Stromal cell of bone marrow (primary cell): ENCODE measurements around the gene DMRTB1.

Source experiments
- DNase-seq: peaks from one replicate; pipeline ENCODE4 v3.0.0-alpha.2; 2012; ENCODE audit warnings: low read depth

DMRTB1 gene

GRCh38 chr1:53508056-53508990, 49.1 kb downstream of the DMRTB1 start:
- DNase-seq = no peak

DNA sequence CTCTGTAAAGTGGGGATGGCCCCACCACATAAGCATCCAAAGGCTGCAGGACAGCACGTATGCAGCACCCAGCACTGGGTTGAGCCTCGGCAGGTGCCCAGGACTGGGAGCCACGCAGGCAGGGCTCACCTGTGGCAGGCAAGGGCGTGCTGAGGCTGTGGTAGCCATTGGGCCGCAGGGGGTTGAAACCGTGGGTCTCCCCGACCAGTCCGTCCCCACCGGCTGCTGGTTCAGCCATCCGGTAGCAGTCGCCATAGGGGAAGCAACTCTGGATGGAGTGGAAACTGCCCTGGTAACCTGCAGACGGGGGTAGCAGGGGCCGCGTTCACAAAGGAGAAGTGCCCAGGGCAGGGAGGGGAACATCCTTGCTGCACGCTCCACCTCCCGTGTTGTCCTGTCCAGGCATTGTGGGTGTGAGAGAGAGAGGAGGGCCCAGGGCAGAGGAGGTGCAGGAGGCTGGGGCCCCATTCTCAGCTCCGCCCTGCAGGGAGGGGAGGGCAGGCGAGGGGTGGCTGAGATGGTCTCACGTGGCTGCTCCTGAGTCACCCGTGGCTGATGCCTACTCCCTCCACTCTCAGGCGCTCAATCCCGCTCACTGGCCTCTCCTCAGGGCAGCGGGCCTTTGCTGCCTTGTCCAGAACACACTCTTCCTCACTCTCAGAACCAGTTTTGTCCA, 49.9 kb downstream of the DMRTB1 start:
- no peak for DNase-seq

- DNase-seq = no peak
These were observed 50.6 kb downstream of the DMRTB1 start for GRCh38 chr1:53509775-53510174.

DNA sequence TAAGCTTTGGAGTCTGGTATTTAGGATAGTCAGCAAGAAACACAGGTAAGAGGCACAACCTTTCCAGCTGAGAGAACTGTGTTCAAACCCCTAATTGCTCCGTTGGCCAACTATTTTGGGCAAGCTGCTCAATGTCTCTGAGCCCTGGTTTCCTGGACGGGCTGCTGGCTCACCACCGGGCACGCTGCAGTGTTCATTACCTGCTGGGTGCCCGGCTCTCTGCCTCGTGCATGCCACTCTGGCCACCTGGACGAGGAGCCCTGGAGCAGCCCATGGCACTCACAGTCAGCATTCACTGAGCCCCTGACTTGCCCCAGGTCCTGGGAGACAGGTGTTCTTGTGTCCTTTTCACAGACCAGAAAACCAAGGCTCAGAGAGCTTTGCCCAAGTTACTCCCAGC, 51.0 kb downstream of the DMRTB1 start:
- DNase-seq = no peak

DNA sequence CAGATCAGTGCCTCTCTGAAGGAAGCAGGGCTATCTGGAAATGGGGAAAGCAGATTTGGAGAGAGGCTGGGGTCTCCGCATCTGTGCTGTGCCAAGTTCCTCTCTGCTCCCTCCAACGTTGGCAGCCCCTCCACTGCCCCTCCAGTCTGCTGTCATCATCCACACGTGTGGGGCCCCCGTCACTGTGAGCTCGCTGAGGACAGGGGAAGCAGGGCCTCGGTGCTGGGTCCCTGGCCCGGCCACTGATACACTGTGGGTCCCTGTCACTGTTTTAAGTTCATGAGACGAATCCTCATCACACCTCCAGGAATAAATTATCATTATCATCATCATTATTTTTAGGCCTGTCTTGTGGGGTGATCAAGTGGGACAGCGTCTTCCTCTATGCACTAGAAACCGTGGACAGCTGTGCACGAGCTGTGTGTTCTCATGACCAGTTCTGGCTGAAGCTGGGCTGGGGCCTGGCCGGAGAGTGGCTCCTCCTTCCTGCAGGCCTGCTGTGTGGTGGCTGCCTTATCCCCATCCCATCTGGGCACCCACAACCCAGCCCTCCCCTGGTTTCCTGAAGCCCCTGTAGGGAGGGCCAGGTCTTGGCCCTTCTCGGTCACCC, 52.2 kb downstream of the DMRTB1 start:
- DNase-seq = no peak

DNA sequence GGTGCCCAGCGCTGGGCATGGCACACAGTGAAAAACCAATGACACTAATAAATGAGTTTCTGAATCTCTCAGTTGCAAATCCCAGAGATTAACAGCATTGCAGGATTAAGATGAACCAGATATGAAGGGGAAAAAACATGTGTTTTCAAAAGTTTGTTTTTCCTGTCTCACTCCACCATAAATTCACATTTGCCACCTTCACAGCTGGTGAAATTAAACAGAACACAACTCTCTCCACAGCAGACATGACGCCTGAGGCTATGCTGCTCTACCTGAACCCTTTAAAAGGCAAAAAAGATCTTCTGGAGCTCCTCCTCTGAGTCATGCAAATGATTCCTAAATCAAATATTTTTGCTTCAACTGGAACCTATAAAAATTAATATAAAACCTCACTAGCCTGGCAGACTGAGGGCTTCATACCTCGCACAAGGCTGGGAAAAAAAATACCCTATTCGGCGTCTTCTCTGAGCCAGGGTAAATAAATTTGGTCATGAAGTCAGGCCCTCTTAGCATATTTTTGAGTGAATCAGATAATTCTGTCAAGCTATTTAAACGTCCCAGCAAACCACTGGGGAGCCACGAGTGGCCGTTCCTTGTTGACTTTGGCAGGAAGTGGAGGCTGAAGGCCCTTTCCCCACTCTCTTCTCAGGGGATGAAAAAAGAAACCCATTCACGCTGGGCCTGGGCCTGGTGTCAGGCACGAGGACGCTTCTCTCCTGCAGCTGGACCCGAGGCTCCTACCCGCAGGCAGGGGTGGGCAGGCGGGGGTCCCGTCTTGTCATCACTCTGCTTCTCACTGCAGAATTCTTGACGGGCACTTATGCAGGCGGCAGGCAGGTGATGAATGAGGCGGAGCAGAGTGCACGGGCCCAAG, 53.0 kb downstream of the DMRTB1 start:
- peak; percentile 79 for DNase-seq

DNA sequence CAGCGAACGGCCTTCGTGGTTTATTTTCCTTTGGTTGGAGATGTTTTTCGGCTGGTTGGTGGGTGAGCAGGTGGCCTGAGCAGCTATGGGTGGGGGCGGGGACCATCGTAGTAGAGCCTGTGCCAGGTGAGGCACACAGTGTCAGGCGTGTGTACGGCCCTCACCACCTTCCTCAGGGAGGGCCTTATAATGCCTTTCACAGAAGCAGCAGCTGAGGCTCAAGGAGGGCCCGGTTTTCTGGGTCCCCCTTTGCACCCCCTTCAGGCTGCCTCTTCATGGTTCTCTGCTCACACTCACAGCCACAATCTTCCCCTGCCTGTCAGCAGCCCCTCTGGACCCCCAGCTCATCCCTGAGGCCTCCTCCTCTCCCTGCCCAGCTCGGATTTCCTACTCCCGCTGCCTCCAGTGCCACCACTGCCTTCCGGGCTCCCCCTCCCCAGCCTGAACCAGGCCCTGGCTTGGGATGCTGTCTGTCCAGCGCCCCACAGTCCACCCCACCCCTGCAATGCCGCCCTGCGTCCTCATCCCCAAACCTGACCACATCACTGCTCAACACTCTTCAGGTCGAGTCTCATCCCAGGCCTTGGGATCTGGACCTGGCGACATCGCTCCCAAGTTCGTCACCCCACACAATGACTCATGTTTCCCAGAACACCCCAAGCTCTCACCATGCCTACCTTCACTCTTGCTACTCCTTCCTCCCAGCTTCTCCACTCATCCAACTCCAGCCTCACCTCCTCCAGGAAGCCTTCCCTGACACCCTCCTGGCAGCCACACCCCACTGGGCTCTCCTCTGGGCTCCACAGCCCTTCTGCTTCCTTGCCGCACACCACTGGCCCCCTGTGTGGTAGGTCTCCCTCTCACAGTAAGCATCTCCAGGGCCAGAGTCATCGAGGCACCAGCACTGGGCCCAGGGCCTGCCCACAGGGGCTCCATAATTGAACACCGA, 53.9 kb downstream of the DMRTB1 start:
- no peak for DNase-seq

DNA sequence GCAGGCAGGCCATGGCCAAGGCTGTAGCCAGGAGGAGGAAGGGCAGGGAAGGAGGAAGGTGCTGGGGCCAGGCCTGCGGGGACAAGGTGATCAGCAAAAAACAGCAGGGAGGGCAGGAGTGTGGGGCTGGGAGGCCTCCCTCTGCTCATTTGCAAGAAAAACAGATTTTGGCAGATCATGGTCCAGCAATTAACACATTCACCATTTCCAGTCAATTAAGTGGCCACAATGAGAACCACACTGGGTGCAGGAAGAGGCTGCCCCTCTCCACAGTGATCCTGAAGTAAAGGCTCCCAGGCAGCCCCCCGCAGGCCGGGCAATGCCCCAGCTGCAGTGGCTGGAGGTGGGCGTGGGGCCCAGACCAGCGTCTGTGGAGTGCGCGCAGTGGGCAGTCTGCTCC, 54.6 kb downstream of the DMRTB1 start:
- DNase-seq = no peak

GRCh38 chr1:53514436-53514835, 55.2 kb downstream of the DMRTB1 start:
- no peak for DNase-seq

DNA sequence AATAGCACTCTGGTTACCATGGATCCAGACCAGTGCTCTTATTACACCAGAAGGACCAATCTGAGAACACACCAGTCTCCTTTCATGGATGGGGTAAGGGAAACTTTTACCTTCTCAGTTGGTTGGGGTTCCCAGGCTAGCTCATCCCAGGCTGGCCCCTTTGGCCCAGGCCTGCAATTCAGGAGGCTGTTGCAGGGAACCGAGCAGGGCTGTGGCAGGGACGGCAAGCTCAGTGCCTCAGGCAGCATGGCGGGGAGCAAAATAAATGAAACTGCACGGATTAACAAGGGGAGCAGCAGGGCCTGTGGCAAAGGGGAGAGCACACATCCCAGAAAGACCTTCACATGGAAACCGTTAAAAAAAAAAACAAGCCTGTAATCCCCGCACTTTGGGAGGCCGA, 57.0 kb downstream of the DMRTB1 start:
- no peak for DNase-seq
